ENCODE data around the gene OXGR1. TPM values are rescaled to one million over a fixed set of nuclear protein-coding genes. Genes with fewer than 3 reads are reported as not detected.

Gene OXGR1
- total and polyA plus RNA-seq, 9 of the 15 experiments (the other 6 are each of a cell fraction or from before 2014, with no cell fraction given), result 0.03 TPM; not detected in 8

- in situ Hi-C loops (cut with MboI), result loop anchor here (10.0 kb wide), 1 partner anchor 556 kb away; no protein-coding TSS in a partner anchor
- CTCF ChIA-PET (ENCODE audit: low intra/inter-chr PET ratio), result no interaction called here
- WGBS (ENCODE audit: insufficient coverage, low coverage, missing lambda C conversion rate), result 2% methylated on average over 4 of the region's 4 CpGs
- TF ChIP-seq ZNF77 (CRISPR knock-in tag; IDR thresholded peaks at IDR 0.05), result no peak
- no peak for TF ChIP-seq CHAMP1 (IDR thresholded peaks at IDR 0.05)
- TF ChIP-seq HMBOX1 (IDR thresholded peaks at IDR 0.05), result no peak
- TF ChIP-seq ARHGAP35 (IDR thresholded peaks at IDR 0.05; ENCODE audit: partially characterized antibody), result no peak
- TF ChIP-seq GMEB1 (CRISPR knock-in tag; IDR thresholded peaks at IDR 0.05), result no peak
- TF ChIP-seq GTF3C2 (IDR thresholded peaks at IDR 0.05; ENCODE audit: borderline replicate concordance, extremely low read depth, insufficient read length), result no peak
- no peak for TF ChIP-seq ILK (tag; IDR thresholded peaks at IDR 0.05; ENCODE audit: borderline replicate concordance, low read depth)
- no peak for TF ChIP-seq ZNF395 (CRISPR knock-in tag; IDR thresholded peaks at IDR 0.05)
- no peak for TF ChIP-seq SMARCA5 (IDR thresholded peaks at IDR 0.05)
- TF ChIP-seq ZNF408 (CRISPR knock-in tag; IDR thresholded peaks at IDR 0.05; ENCODE audit: low read depth), result no peak
- TF ChIP-seq NR2C2 (CRISPR knock-in tag; IDR thresholded peaks at IDR 0.05), result no peak
- no peak for TF ChIP-seq NR2C2 (tag; IDR thresholded peaks at IDR 0.05)
- no peak for TF ChIP-seq SMARCA4 (IDR thresholded peaks at IDR 0.05)
- TF ChIP-seq GATAD2A (IDR thresholded peaks at IDR 0.05), result no peak
Observed at GRCh38 chr13:97008643-97009042, 14.4 kb upstream of the OXGR1 start.

More at GRCh38 chr13:97008643-97009042, 14.4 kb upstream of the OXGR1 start:
- Histone ChIP-seq H3K4me3 (no peak overlapping the region), H3K9ac (ENCODE audit: insufficient read depth in 1 of 2, low read depth in 2 of 2, low read length in 2 of 2) (no peak overlapping the region), H3K9me3 (replicated peaks; ENCODE audit: control insufficient read depth, insufficient read depth, low read depth, low read length) (no peaks in the 10 kb centered on the region), H4K20me1 (replicated peaks; ENCODE audit: control insufficient read depth, insufficient read depth, low read length) (no peaks in the 10 kb centered on the region), H3K9me1 (ENCODE audit: control insufficient read depth, insufficient read depth, low read length) (no peaks in the 10 kb centered on the region), H3K36me3 (ENCODE audit: control insufficient read depth, insufficient read depth, low read length) (no peaks in the 10 kb centered on the region), H2AFZ (ENCODE audit: low read depth, low read length) (no peak overlapping the region), H3K4me2 (ENCODE audit: insufficient read depth, low read length) (no peak overlapping the region), H3K4me1 (replicated peaks in 1 of 2; ENCODE audit: control insufficient read depth in 2 of 2, insufficient read depth in 2 of 2, low read length in 2 of 2) (no peaks in the 10 kb centered on the region), H3K27me3 (ENCODE audit: control insufficient read depth in 2 of 2, insufficient read depth in 2 of 2, low read length in 2 of 2) (no peaks in the 10 kb centered on the region), H3K27ac (ENCODE audit: extremely low read depth, low read depth, low read length) (no peak overlapping the region), H3K79me2 (ENCODE audit: control insufficient read depth, insufficient read depth, low read length) (no peaks in the 10 kb centered on the region)
- FAIRE-seq (no peak), ATAC-seq (no peak), DNase-seq (ENCODE audit: extremely low read depth in 1 of 4, low spot score in 3 of 4) (no peak)
- intact Hi-C loops (cut with micrococcal nuclease), result no loop called here
- POLR2A ChIA-PET, result no interaction called here
- BruUV-seq (replicated peaks), result no TSS peak

All from K562 (cell line).